Measurements from ENCODE around the gene CFAP410. TPM values are rescaled to one million over a fixed set of nuclear protein-coding genes. Genes with fewer than 3 reads are reported as not detected.
A peak's percentile ranks its signal among the peaks of the same experiment; 100 is the strongest.
"Not testable (repeated sequence)": the region's sequence is repeated elsewhere in the genome, so short reads cannot be mapped to it uniquely, and the experiment has no call there.

CFAP410 gene
- total RNA-seq, 1 donor from 2014 or later, result 23.4 TPM

- Mint-ChIP-seq H3K4me1 (ENCODE audit: unreplicated experiment) (peaks cover 34% of the 10 kb centered on the region), H3K9me3 (ENCODE audit: unreplicated experiment) (no peaks in the 10 kb centered on the region), H3K4me3 (ENCODE audit: unreplicated experiment) (no peak overlapping the region), H3K27ac (ENCODE audit: unreplicated experiment) (no peak overlapping the region), H3K36me3 (ENCODE audit: unreplicated experiment) (peaks cover 11% of the 10 kb centered on the region), H3K27me3 (ENCODE audit: unreplicated experiment) (no peaks in the 10 kb centered on the region)
- no peak for DNase-seq (ENCODE audit: extremely low spot score, unreplicated experiment)
- no peak for TF ChIP-seq CTCF (IDR thresholded peaks at IDR 0.05)
Measured at GRCh38 chr21:44304011-44304616, 35.1 kb downstream of the CFAP410 start.

DNA sequence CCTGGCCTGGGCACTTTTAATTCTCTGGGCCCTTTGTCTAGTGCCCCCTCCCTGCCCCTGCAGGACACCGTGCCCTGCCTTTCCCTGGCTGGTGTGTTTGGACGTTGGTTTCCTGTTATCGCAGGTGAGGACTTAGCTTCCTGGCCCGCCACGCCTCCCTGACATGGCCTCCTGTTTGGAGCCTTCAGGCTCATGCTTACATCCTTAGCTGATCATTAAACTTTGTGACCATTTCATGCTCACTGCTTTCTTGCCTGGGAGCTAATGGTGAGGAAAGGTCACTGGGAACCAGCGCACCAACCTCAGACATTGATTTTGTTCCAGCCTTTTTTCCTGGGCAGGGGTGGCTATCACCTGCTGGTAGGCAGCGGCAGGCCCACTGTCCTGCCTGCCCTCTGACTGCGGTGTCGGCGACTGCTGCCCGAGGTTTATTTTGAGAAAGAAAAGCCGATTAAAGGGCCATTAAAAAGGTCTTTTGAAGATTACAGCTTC is 35.7 kb downstream of the CFAP410 start:
- no peak for TF ChIP-seq CTCF (IDR thresholded peaks at IDR 0.05)
- no peak for DNase-seq (ENCODE audit: extremely low spot score, unreplicated experiment)
- H3K4me1 Mint-ChIP-seq (ENCODE audit: unreplicated experiment), result peaks cover 36% of the 10 kb centered on the region
- no peaks in the 10 kb centered on the region for H3K9me3 Mint-ChIP-seq (ENCODE audit: unreplicated experiment)
- H3K4me3 Mint-ChIP-seq (ENCODE audit: unreplicated experiment), result no peak overlapping the region
- H3K27me3 Mint-ChIP-seq (ENCODE audit: unreplicated experiment), result no peaks in the 10 kb centered on the region
- H3K36me3 Mint-ChIP-seq (ENCODE audit: unreplicated experiment), result peaks cover 11% of the 10 kb centered on the region
- H3K27ac Mint-ChIP-seq (ENCODE audit: unreplicated experiment), result no peak overlapping the region

DNA sequence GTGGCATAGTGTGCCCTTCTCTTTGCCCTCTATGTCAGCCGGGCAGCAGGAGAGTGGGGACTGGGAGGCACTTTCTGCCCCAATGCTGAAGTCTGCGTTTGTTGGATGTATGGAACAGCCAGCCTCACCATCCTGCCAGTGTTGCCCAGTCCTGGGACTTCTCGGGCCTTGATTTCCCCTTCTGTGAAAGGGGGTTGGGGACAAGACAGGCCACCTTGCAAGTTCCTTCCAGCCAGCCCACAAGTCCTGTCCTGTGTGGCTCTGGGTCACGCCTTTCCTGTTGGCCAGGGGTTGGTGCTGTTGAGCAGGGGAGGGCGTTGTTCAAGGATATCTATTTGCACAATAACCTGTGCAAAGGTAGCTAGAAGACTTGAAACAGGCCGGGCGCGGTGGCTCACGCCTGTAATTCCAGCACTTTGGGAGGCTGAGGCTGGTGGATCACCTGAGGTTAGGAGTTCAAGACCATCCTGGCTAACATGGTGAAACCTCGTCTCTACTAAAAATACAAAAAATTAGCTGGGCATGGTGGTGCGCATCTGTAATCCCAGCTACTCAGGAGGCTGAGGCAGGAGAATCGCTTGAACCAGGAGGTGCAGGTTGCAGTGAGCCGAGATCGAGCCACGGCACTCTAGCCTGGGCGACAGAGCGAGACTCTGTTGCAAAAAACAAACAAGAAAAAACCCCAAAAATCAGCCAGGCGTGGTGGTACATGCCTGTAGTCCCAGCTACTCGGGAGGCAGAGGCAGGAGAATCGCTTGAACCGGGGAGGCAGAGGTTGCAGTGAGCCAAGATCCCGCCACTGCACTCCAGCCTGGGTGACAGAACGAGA is 36.4 kb downstream of the CFAP410 start:
- not testable (repeated sequence) for DNase-seq (ENCODE audit: extremely low spot score, unreplicated experiment); H3K36me3 Mint-ChIP-seq (ENCODE audit: unreplicated experiment); H3K27me3 Mint-ChIP-seq (ENCODE audit: unreplicated experiment); H3K9me3 Mint-ChIP-seq (ENCODE audit: unreplicated experiment); H3K27ac Mint-ChIP-seq (ENCODE audit: unreplicated experiment)
- peak; percentile 26 for TF ChIP-seq CTCF (IDR thresholded peaks at IDR 0.05)
- Mint-ChIP-seq H3K4me1 (ENCODE audit: unreplicated experiment) (peaks cover 39% of the 10 kb centered on the region), H3K4me3 (ENCODE audit: unreplicated experiment) (peak overlapping the region; percentile 38)

GRCh38 chr21:44301961-44302406 is 37.2 kb downstream of the CFAP410 start:
- no peak for DNase-seq (ENCODE audit: extremely low spot score, unreplicated experiment)

More at GRCh38 chr21:44301961-44302406, 37.2 kb downstream of the CFAP410 start:
- no peaks in the 10 kb centered on the region for H3K27me3 Mint-ChIP-seq (ENCODE audit: unreplicated experiment)
- H3K36me3 Mint-ChIP-seq (ENCODE audit: unreplicated experiment), result peaks cover 3% of the 10 kb centered on the region
- H3K4me1 Mint-ChIP-seq (ENCODE audit: unreplicated experiment), result peaks cover 41% of the 10 kb centered on the region
- no peaks in the 10 kb centered on the region for H3K9me3 Mint-ChIP-seq (ENCODE audit: unreplicated experiment)
- no peak overlapping the region for H3K27ac Mint-ChIP-seq (ENCODE audit: unreplicated experiment)
- H3K4me3 Mint-ChIP-seq (ENCODE audit: unreplicated experiment), result peak overlapping the region; percentile 38
- TF ChIP-seq CTCF (IDR thresholded peaks at IDR 0.05), result no peak
